Right atrium auricular region (tissue), 2 donors: ENCODE data around the gene STK40. TPM values are rescaled to one million over a fixed set of nuclear protein-coding genes. Genes with fewer than 3 reads are reported as not detected.
A peak's percentile ranks its signal among the peaks of the same experiment; 100 is the strongest.

Experiments
- DNase-seq: peaks from one replicate; pipeline ENCODE4 v3.0.0-alpha.2; 2019; ENCODE audit warnings: low spot score
- H3K27ac ChIP-seq, 2 donors: fragments of 200-600 bp; sonication (generic); 1 replicate in 1 of 2; 2 replicates in 1 of 2; pipeline ENCODE4 v1.5.1; 2016 to 2019
- H3K27me3 ChIP-seq, 2 donors: fragments of 200-600 bp; sonication (generic); one replicate each; pipeline versions ENCODE4 v1.5.1 to v1.6.0; 2017 to 2019
- H3K36me3 ChIP-seq: fragments of 200-600 bp; sonication (generic); one replicate; pipeline ENCODE4 v1.5.1; 2016
- H3K4me1 ChIP-seq, 2 donors: fragments of 200-600 bp; sonication (generic); one replicate each; pipeline versions ENCODE4 v1.5.1 to v1.6.0; 2017 to 2019
- H3K4me3 ChIP-seq, 2 donors: fragments of 200-600 bp; sonication (generic); 1 replicate in 1 of 2; 2 replicates in 1 of 2; pipeline ENCODE4 v1.5.1; 2017 to 2019; ENCODE audit warnings: mild to moderate bottlenecking in 1 of 2, moderate library complexity in 1 of 2
- H3K9me3 ChIP-seq, 2 donors: fragments of 200-600 bp; sonication (generic); one replicate each; pipeline ENCODE4 v1.5.1; 2019
- CTCF ChIP-seq, 2 donors: fragments of 200-600 bp; sonication (generic); IDR thresholded peaks; one replicate each; pipeline ENCODE4 v1.5.1; 2019; ENCODE audit warnings: antibody characterized with exemption in 2 of 2
- total RNA-seq, 2 donors: library from RNA; depleted of rRNA; stranded (reverse); fragments of >200 nt; gene quantifications; one replicate each; pipeline ENCODE4 v1.1.0, GENCODE V29; 2016

STK40 gene
- total RNA-seq: 10 to 100 TPM; 50.5 to 74.7 TPM

- Histone ChIP-seq H3K27ac (peak within 1 kb of the TSS; percentile 94 to 98), H3K4me3 (peak within 1 kb of the TSS; percentile 76 to 93), H3K9me3 (no peaks in the 10 kb centered on the region), H3K4me1 (peaks cover 0 to 77% of the 10 kb centered on the region in 2 donors), H3K27me3 (no peaks in the 10 kb centered on the region), H3K36me3 (no peaks in the 10 kb centered on the region)
- DNase-seq: peak; percentile 99
- TF ChIP-seq CTCF (IDR thresholded peaks at IDR 0.05): no peak
Measured at GRCh38 chr1:36385410-36386264, at the start of gene STK40. STK40 (minus strand) TSS chr1:36385924; CDS start chr1:36361332, 24,592 bp downstream.

- no peak overlapping the region for H3K27ac ChIP-seq
Measured at GRCh38 chr1:36433102-36433501, 47.4 kb upstream of the STK40 start.

GRCh38 chr1:36432616-36433015, 46.9 kb upstream of the STK40 start:
- Histone ChIP-seq H3K4me3 (no peak overlapping the region), H3K27me3 (no peaks in the 10 kb centered on the region), H3K27ac (no peak overlapping the region), H3K4me1 (no peaks in the 10 kb centered on the region), H3K36me3 (peaks cover 21% of the 10 kb centered on the region), H3K9me3 (no peaks in the 10 kb centered on the region)
- TF ChIP-seq CTCF (IDR thresholded peaks at IDR 0.05): no peak
- DNase-seq: no peak

More at GRCh38 chr1:36433102-36433501, 47.4 kb upstream of the STK40 start:
- Histone ChIP-seq H3K9me3 (no peaks in the 10 kb centered on the region), H3K4me3 (no peak overlapping the region), H3K27me3 (no peaks in the 10 kb centered on the region), H3K36me3 (peaks cover 24% of the 10 kb centered on the region), H3K4me1 (no peaks in the 10 kb centered on the region)
- no peak for TF ChIP-seq CTCF (IDR thresholded peaks at IDR 0.05)
- DNase-seq: no peak

GRCh38 chr1:36425791-36426190, 40.1 kb upstream of the STK40 start:
- no peak overlapping the region for H3K27ac ChIP-seq
- DNase-seq: no peak
- peaks cover 12% of the 10 kb centered on the region for H3K36me3 ChIP-seq

GRCh38 chr1:36421649-36422048, 35.9 kb upstream of the STK40 start:
- no peak for TF ChIP-seq CTCF (IDR thresholded peaks at IDR 0.05)
- Histone ChIP-seq H3K27ac (no peak overlapping the region), H3K4me1 (peaks cover 0 to 21% of the 10 kb centered on the region in 2 donors), H3K9me3 (no peaks in the 10 kb centered on the region), H3K4me3 (no peak overlapping the region), H3K36me3 (peaks cover 12% of the 10 kb centered on the region), H3K27me3 (no peaks in the 10 kb centered on the region)
- DNase-seq: no peak

More at GRCh38 chr1:36425791-36426190, 40.1 kb upstream of the STK40 start:
- Histone ChIP-seq H3K4me3 (no peak overlapping the region), H3K27me3 (no peaks in the 10 kb centered on the region), H3K4me1 (no peaks in the 10 kb centered on the region), H3K9me3 (no peaks in the 10 kb centered on the region)
- TF ChIP-seq CTCF (IDR thresholded peaks at IDR 0.05): no peak
